Measurements from ENCODE around the gene NFATC3.
"Not testable (repeated sequence)": the region's sequence is repeated elsewhere in the genome, so short reads cannot be mapped to it uniquely, and the experiment has no call there.

Gene NFATC3

DNA sequence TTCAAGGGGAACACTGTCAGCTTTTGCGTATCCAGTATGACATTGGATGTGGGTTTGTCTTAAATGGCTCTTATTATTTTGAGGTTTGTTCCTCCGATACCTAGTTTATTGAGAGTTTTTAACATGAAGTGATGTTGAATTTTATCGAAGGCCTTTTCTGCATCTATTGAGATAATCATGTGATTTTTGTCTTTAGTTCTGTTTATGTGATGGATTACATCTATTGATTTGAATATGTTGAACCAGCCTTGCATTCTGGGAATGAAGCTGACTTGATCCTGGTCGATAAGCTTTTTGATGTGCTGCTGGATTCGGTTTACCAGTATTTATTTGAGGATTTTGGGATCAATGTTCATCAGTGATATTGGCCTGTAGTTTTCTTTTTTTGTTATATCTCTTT lies 24.0 kb downstream of the NFATC3 start:
- in situ Hi-C loops (cut with MboI; ENCODE audit: low sequenced_read_pairs); DNase-seq (ENCODE audit: low spot score in 2 of 2); H3K27me3 ChIP-seq (ENCODE audit: low read depth); H3K36me3 ChIP-seq (replicated peaks); H3K4me3 ChIP-seq; H3K4me1 ChIP-seq: not testable (repeated sequence)
- peaks cover 17% of the 10 kb centered on the region for H3K9me3 ChIP-seq

DNA sequence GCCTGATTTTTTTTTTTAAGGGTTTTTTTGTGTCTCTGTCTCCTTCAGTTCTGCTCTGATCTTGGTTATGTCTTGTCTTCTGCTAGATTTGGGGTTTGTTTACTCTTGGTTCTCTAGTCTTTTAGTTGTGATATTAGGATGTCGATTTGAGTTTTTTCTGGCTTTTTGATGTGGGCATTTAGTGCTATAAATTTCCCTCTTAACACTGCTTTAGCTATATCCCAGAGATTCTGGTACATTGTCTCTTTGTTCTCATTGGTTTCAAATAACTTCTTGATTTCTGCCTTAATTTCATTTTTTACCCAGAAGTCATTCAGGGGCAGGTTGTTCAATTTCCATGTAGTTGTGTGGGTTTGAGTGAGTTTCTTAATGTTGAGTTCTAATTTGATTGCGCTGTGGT lies 25.4 kb downstream of the NFATC3 start:
- H3K4me1 ChIP-seq; H3K4me3 ChIP-seq; in situ Hi-C loops (cut with MboI; ENCODE audit: low sequenced_read_pairs); DNase-seq (ENCODE audit: low spot score in 2 of 2); H3K27me3 ChIP-seq (ENCODE audit: low read depth); H3K36me3 ChIP-seq (replicated peaks): not testable (repeated sequence)
- H3K9me3 ChIP-seq: peaks cover 17% of the 10 kb centered on the region

DNA sequence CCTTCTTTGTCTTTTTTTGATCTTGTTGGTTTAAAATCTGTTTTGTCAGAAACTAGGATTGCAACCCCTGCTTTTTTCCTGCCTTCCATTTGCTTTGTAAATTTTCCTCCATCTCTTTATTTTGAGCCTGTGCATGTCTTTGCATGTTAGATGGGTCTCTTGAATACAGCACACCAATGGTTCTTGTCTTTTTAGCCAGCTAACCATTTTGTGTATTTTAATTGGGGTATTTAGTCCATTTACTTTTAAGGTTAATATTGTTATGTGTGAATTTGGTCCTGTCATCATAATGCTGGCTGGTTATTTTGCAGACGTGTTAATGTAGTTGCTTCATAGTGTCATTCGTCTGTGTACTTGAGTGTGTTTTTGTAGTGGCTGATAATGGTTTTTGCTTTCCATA lies 26.2 kb downstream of the NFATC3 start:
- no peak overlapping the region for H3K4me3 ChIP-seq

DNA sequence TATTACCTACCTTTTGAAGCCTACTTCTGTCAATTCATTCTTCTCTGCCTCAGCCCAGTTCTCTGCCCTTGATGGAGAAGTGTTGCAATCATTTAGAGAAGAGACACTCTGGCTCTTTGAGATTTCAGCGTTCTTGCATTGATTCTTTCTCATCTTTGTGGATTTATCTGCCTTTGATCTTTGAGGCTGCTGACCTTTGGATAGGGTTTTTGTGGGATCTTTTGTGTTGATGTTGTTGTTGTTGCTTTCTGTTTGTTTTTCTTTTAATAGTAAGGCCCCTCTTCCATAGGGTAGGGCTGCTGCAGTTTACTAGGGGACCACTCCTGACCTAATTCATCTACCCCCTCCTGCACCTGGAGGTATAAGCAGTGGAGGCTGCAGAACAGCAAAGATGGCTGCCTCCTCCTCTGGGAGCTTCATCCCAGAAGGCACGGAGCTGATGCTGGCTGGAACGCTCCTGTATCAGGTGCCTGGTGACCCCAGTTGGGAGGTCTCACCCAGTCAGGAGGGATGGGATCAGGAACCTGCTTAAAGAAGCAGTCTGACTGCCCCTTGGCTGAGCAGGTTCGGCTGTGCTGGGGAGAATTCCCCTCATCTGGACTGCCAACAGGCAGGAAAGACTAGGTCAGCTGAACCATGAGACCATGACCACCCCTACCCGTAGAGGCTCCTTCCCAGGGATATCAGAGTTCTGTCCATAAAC lies 28.0 kb downstream of the NFATC3 start:
- no peak for DNase-seq (ENCODE audit: low spot score in 2 of 2)
- Histone ChIP-seq H3K4me1 (no peaks in the 10 kb centered on the region), H3K36me3 (replicated peaks) (no peaks in the 10 kb centered on the region; the same call in 1 of the 2 replicates), H3K4me3 (no peak overlapping the region), H3K27me3 (ENCODE audit: low read depth) (no peaks in the 10 kb centered on the region), H3K9me3 (peaks cover 17% of the 10 kb centered on the region)
- in situ Hi-C loops (cut with MboI; ENCODE audit: low sequenced_read_pairs): no loop called here

More for the DNA sequence above, 26.2 kb downstream of the NFATC3 start:
- no peaks in the 10 kb centered on the region for H3K27me3 ChIP-seq (ENCODE audit: low read depth)
- in situ Hi-C loops (cut with MboI; ENCODE audit: low sequenced_read_pairs): no loop called here
- DNase-seq (ENCODE audit: low spot score in 2 of 2): no peak
- H3K36me3 ChIP-seq (replicated peaks): no peaks in the 10 kb centered on the region; the same call in 1 of the 2 replicates
- peaks cover 17% of the 10 kb centered on the region for H3K9me3 ChIP-seq
- no peaks in the 10 kb centered on the region for H3K4me1 ChIP-seq

DNA sequence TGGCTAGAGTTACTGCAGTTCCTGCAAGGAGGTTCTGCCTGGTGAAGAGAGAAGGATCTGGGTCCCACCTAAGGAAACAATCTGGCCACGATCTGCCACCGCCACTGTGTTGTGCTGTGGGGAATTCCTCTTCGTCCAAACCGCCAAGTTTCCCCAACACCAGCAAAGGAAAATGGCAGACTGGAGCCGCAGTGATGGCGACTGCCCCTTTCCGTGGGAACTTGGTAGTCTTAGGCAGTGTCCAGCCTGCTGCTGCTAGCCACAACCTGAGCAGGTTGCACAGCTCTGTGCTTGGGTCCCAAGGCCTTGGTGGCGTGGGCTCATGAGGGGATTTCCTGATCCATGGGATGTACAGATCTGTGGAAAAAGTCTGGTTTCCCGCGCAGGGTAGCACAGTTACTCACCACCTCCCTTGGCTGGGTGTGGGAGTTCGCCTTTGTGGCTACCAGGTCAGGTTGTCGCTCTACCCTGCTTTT lies 28.6 kb downstream of the NFATC3 start:
- DNase-seq (ENCODE audit: low spot score in 2 of 2): no peak
- Histone ChIP-seq H3K4me3 (no peak overlapping the region), H3K27me3 (ENCODE audit: low read depth) (no peaks in the 10 kb centered on the region), H3K36me3 (replicated peaks) (no peaks in the 10 kb centered on the region; the same call in 1 of the 2 replicates), H3K9me3 (peaks cover 14% of the 10 kb centered on the region), H3K4me1 (no peaks in the 10 kb centered on the region)
- in situ Hi-C loops (cut with MboI; ENCODE audit: low sequenced_read_pairs): no loop called here

DNA sequence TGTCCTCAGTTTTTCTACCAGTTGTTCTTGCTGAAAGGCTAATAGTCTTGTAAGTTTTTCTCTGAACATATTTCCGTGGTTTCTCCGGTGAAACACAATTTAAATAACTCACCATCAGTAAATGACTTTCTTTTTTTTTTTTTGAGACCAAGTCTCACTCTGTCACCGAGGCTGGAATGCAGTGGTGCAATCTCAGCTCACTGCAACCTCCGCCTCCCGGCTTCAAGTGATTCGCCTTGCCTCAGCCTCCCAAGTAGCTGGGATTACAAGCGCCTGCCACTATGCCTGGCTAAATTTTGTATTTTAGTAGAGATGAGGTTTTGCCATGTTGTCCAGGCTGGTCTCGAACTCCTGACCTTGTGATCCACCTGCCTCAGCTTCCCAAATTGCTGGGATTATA lies 29.8 kb downstream of the NFATC3 start:
- H3K9me3 ChIP-seq; DNase-seq (ENCODE audit: low spot score in 2 of 2); H3K27me3 ChIP-seq (ENCODE audit: low read depth); H3K36me3 ChIP-seq (replicated peaks); in situ Hi-C loops (cut with MboI; ENCODE audit: low sequenced_read_pairs); H3K4me3 ChIP-seq; H3K4me1 ChIP-seq: not testable (repeated sequence)

DNA sequence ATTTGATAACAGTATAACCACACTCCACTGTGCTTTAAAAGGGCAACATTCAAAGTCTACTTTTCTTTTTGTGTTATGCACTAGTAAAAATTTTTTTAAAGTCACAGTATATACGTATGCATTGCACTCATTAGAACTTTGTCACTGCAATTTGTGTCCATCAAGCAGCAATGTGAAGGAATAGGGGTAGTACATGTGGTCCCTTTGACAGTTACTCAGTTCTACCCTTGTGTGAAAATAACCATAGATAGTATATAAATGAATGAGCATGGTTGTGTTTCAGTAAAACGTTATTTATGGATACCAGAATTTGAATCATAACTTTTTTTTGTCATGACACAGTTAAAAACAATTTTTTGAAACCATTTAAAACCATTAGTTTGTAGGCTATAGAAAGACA lies 30.7 kb downstream of the NFATC3 start:
- in situ Hi-C loops (cut with MboI; ENCODE audit: low sequenced_read_pairs): no loop called here

DNA sequence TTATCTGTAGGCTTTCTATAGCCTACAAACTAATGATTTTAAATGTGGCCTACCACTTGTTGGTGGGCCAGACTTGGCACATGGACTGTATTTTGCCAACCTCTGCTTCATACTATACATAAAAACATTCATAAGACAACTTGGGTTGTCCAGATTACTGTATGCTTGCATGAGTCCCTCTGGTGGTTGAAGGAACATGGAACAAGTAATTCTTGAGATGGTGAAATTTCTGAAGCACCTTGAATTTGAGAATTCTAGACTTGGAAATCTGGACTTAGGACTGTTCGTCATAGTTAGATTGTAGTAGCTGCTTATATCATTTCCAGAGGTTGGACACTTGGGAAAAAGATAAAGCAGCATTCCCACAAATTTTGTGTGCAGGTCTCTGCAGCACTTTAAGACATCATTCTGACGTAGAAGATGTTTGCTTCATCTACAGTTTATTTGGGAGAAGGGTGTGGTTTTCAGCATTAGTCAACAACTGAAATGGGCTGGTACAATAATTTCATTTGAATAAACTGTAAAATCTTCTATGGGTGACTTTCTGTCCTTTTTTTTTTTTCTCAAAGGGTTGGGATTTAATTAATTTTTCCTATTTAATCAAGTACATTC lies 31.2 kb downstream of the NFATC3 start:
- Histone ChIP-seq H3K4me3 (no peak overlapping the region), H3K4me1 (no peaks in the 10 kb centered on the region), H3K9me3 (no peaks in the 10 kb centered on the region; the same call in 1 of the 2 replicates), H3K36me3 (replicated peaks) (no peaks in the 10 kb centered on the region; the same call in 1 of the 2 replicates), H3K27me3 (ENCODE audit: low read depth) (no peaks in the 10 kb centered on the region)
- in situ Hi-C loops (cut with MboI; ENCODE audit: low sequenced_read_pairs): no loop called here
- no peak for DNase-seq (ENCODE audit: low spot score in 2 of 2)

More for the DNA sequence above, 30.7 kb downstream of the NFATC3 start:
- Histone ChIP-seq H3K4me3 (no peak overlapping the region), H3K27me3 (ENCODE audit: low read depth) (no peaks in the 10 kb centered on the region), H3K9me3 (peaks cover 4% of the 10 kb centered on the region), H3K36me3 (replicated peaks) (no peaks in the 10 kb centered on the region; the same call in 1 of the 2 replicates), H3K4me1 (no peaks in the 10 kb centered on the region)
- DNase-seq (ENCODE audit: low spot score in 2 of 2): no peak

DNA sequence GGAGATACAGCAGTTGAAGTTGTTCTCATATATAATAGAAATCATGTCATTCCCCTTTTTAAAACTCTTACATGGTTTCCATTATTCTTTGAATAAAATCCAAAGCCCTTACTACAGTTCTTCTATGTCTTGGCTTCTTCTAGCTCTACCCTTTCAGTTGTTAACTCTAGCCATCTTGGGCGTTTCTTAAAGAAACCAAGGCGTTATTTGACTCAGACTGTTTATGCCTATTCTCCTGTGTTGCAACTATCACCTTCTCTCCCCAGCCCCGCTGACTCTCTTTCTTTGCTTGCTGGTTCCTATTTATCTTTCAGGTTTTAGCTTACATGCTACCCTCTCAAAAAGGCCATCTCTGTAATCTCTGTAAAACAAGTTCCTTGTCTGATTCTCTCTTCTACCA lies 32.7 kb downstream of the NFATC3 start:
- no peaks in the 10 kb centered on the region for H3K9me3 ChIP-seq
- H3K4me3 ChIP-seq: no peak overlapping the region
- H3K36me3 ChIP-seq (replicated peaks): no peaks in the 10 kb centered on the region
- H3K4me1 ChIP-seq: no peaks in the 10 kb centered on the region
- no peak for DNase-seq (ENCODE audit: low spot score in 2 of 2)
- no peaks in the 10 kb centered on the region for H3K27me3 ChIP-seq (ENCODE audit: low read depth)
- in situ Hi-C loops (cut with MboI; ENCODE audit: low sequenced_read_pairs): no loop called here

DNA sequence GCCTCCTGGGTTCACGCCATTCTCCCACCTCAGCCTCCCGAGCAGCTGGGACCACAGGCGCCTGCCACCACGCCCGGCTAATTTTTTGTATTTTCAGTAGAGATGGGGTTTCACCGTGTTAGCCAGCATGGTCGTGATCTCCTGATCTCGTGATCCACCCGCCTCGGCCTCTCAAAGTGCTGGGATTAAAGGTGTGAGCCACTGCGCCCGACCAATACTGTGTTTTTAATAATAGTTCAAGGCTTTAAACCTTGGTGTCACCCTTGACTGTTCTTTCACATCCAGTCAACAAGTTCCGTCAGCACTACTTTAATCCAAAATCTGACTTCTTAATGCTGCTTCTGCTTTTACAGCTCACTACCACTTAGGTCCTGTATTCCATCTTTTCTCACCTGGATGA lies 33.8 kb downstream of the NFATC3 start:
- H3K4me3 ChIP-seq; in situ Hi-C loops (cut with MboI; ENCODE audit: low sequenced_read_pairs); H3K36me3 ChIP-seq (replicated peaks); DNase-seq (ENCODE audit: low spot score in 2 of 2); H3K9me3 ChIP-seq; H3K4me1 ChIP-seq; H3K27me3 ChIP-seq (ENCODE audit: low read depth): not testable (repeated sequence)

DNA sequence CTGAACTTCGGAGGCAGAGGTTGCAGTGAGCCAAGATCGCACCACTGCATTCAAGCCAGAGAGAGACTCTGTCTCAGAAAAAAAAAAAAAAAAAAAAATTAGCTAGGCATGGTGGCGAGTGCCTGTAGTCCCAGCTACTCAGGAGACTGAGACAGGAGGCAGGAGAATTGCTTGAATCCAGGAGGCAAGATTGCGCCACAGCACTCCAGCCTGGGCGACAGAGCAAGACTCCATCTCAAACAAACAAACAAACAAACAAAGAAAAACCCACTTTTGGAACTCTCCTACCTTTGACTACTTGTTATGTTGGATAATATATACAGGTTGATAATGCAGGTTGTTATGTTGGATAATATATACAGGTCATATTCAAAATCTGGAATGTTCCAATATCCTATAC lies 35.3 kb downstream of the NFATC3 start:
- H3K27me3 ChIP-seq (ENCODE audit: low read depth); DNase-seq (ENCODE audit: low spot score in 2 of 2); H3K4me3 ChIP-seq; in situ Hi-C loops (cut with MboI; ENCODE audit: low sequenced_read_pairs); H3K36me3 ChIP-seq (replicated peaks); H3K4me1 ChIP-seq; H3K9me3 ChIP-seq: not testable (repeated sequence)

DNA sequence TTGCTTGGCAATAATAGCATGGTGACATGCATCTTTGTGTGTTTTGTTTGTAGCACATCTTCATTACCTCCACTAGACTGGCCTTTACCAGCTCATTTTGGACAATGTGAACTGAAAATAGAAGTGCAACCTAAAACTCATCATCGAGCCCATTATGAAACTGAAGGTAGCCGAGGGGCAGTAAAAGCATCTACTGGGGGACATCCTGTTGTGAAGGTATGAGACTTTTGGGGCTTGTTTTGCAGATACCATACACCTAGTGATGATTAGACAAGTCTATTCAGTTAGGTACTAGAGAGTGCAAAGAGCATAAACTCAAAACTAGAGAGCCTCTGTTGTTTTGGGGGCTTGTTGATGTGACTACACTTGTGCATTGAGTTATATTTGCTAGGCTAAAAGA lies 41.2 kb downstream of the NFATC3 start:
- Histone ChIP-seq H3K4me1 (no peaks in the 10 kb centered on the region), H3K9me3 (no peaks in the 10 kb centered on the region), H3K4me3 (no peak overlapping the region), H3K36me3 (replicated peaks) (no peaks in the 10 kb centered on the region), H3K27me3 (ENCODE audit: low read depth) (no peaks in the 10 kb centered on the region)
- DNase-seq (ENCODE audit: low spot score in 2 of 2): no peak
- in situ Hi-C loops (cut with MboI; ENCODE audit: low sequenced_read_pairs): no loop called here

DNA sequence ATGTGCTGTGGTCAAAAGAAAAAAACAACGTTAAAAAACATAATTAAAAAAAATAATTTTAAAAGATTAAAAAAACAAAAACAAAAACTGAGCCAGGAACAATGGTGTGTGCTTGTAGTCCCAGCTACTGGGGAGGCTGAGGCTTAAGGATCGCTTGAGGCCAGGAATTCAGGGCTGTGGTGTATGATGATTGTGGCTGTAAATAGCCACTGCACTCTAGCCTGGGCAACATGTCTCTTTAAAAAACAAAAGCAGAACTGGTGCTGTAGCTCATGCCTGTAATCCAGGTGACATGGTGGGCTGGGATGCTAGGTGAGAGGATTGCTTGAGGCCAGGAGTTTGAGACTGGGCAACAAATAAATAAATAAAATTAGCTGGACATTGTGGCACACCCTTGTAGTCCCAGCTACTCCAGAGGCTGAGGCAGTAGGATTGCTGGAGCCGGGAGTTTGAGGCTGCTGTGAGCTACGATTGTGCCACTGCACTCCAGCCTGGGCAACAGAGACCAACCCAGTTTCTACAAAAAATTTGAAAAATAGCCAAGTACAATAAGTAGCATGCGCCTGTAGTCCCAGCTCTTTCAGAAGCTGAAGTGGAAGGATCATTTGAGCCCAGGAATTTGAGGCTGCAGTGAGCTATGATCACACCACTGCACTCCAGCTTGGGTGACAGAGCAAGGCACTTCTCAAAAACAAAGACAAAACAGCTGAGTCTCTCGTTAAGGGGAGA lies 43.6 kb downstream of the NFATC3 start:
- no peak for DNase-seq (ENCODE audit: low spot score in 2 of 2)
- Histone ChIP-seq H3K4me3 (no peak overlapping the region), H3K27me3 (ENCODE audit: low read depth) (no peaks in the 10 kb centered on the region), H3K4me1 (no peaks in the 10 kb centered on the region), H3K36me3 (replicated peaks) (no peaks in the 10 kb centered on the region; the same call in 1 of the 2 replicates), H3K9me3 (no peaks in the 10 kb centered on the region)
- in situ Hi-C loops (cut with MboI; ENCODE audit: low sequenced_read_pairs): no loop called here

DNA sequence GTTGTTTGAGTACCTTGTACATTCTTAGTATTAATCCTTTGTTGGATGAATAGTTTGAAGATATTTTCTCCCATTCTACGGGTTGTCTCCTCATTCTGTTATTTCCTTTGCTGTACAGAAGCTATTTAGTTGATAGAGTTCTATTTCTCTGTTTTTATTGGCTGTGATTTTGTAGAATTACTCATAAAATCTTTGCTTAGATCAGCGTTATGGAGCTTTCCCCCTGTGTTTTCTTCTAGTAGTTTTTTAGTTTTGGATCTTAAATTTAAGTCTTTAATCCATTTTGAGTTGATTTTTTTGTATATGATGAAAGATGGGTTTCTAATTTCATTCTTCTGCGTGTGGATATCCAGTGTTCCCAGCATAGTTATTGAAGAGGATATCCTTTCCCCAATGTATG lies 45.4 kb downstream of the NFATC3 start:
- no peak overlapping the region for H3K4me3 ChIP-seq
- no peaks in the 10 kb centered on the region for H3K9me3 ChIP-seq
- in situ Hi-C loops (cut with MboI; ENCODE audit: low sequenced_read_pairs): no loop called here

More for the DNA sequence above, 45.4 kb downstream of the NFATC3 start:
- DNase-seq (ENCODE audit: low spot score in 2 of 2): no peak
- H3K27me3 ChIP-seq (ENCODE audit: low read depth): no peaks in the 10 kb centered on the region
- no peaks in the 10 kb centered on the region for H3K4me1 ChIP-seq
- no peaks in the 10 kb centered on the region; the same call in 1 of the 2 replicates for H3K36me3 ChIP-seq (replicated peaks)
